Prostate gland (tissue), 2 donors: ENCODE data around the gene LRRC55.

Source experiments
- POLR2AphosphoS5 ChIP-seq: sonication (generic); formaldehyde crosslinking; IDR thresholded peaks from one replicate; pipeline ENCODE4 v1.6.1; 2017; ENCODE audit warnings: antibody characterized with exemption
- TF ChIP-seq, protein P1 (sequence below), 4 experiments: fragments of 200-600 bp in 2 of 4; fragments of 450-650 bp in 2 of 4; sonication (generic) in 2 of 4; IDR thresholded peaks; 1 replicate in 3 of 4; 2 replicates in 1 of 4; pipeline ENCODE4 v1.5.1; 2016 to 2019; ENCODE audit warnings: antibody characterized with exemption in 4 of 4, mild to moderate bottlenecking in 2 of 4, moderate library complexity in 2 of 4

DNA sequence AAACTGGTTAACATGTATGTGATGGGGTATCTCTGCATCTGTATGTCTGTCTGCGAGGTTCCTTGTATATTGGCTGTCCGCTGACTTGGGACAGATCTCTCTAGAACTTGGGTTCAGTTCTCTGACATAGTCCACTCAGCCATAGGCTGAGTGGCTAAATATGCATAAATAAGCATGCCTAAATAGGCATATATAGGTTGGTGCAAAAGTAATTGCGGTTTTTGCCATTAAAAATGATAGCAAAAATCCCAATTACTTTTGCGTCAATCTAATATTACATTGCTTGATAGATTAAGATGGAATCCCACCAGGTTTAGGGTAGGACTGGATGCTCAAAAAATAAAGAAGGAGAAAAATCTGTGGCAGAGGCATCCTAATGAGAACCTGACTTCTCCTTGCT lies 8.8 kb downstream of the LRRC55 start:
- TF ChIP-seq POLR2AphosphoS5 = no peak
- TF ChIP-seq, protein P1, sequence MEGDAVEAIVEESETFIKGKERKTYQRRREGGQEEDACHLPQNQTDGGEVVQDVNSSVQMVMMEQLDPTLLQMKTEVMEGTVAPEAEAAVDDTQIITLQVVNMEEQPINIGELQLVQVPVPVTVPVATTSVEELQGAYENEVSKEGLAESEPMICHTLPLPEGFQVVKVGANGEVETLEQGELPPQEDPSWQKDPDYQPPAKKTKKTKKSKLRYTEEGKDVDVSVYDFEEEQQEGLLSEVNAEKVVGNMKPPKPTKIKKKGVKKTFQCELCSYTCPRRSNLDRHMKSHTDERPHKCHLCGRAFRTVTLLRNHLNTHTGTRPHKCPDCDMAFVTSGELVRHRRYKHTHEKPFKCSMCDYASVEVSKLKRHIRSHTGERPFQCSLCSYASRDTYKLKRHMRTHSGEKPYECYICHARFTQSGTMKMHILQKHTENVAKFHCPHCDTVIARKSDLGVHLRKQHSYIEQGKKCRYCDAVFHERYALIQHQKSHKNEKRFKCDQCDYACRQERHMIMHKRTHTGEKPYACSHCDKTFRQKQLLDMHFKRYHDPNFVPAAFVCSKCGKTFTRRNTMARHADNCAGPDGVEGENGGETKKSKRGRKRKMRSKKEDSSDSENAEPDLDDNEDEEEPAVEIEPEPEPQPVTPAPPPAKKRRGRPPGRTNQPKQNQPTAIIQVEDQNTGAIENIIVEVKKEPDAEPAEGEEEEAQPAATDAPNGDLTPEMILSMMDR (IDR thresholded peaks at IDR 0.05) = no peak
